HepG2 (cell line): ENCODE data around the gene SAMD10. TPM values are rescaled to one million over a fixed set of nuclear protein-coding genes. Genes with fewer than 3 reads are reported as not detected.
A peak's percentile ranks its signal among the peaks of the same experiment; 100 is the strongest.

Source experiments
- CENPX ChIP-seq: sonication (generic); formaldehyde crosslinking; IDR thresholded peaks from 2 replicates; pipeline ENCODE4 v1.9.0; 2021; ENCODE audit warnings: mild to moderate bottlenecking, missing genetic modification reagents, moderate library complexity
- ESRRA ChIP-seq: sonication (generic); formaldehyde crosslinking; IDR thresholded peaks from 2 replicates; pipeline ENCODE4 v1.5.1; 2020; ENCODE audit warnings: mild to moderate bottlenecking, low read depth, missing genetic modification reagents
- IKZF4 ChIP-seq: sonication (generic); formaldehyde crosslinking; IDR thresholded peaks from 2 replicates; pipeline ENCODE4 v1.5.1; 2020; ENCODE audit warnings: borderline replicate concordance, mild to moderate bottlenecking, low read depth, missing genetic modification reagents; ENCODE audit errors: not compliant biosample characterization
- ISX ChIP-seq: sonication (generic); formaldehyde crosslinking; conservative IDR thresholded peaks from 2 replicates; pipeline ENCODE4 v1.5.0; 2020; ENCODE audit warnings: missing genetic modification reagents
- MEIS1 ChIP-seq: sonication (generic); formaldehyde crosslinking; IDR thresholded peaks from 2 replicates; pipeline ENCODE4 v1.9.0; 2021; ENCODE audit warnings: mild to moderate bottlenecking, missing genetic modification reagents, moderate library complexity, borderline replicate concordance
- NONO ChIP-seq, 2 experiments: fragments of 450-650 bp in 1 of 2; sonication (generic) in 1 of 2; formaldehyde crosslinking in 1 of 2; IDR thresholded peaks in 1 of 2; conservative IDR thresholded peaks in 1 of 2; 2 replicates each; pipeline versions ENCODE4 v1.6.1 to v1.8.0; 2017 to 2022; ENCODE audit warnings: mild to moderate bottlenecking in 1 of 2, missing genetic modification reagents in 1 of 2, moderate library complexity in 1 of 2
- RARA ChIP-seq: IDR thresholded peaks from 2 replicates; pipeline ENCODE4 v1.6.1; 2016; ENCODE audit warnings: missing genetic modification reagents, missing compliant biosample characterization
- TAF15 ChIP-seq: fragments of 200-400 bp; formaldehyde crosslinking; IDR thresholded peaks from one replicate; pipeline ENCODE4 v1.6.1; 2018; ENCODE audit warnings: mild to moderate bottlenecking, low read depth, low read length; ENCODE audit not compliant: poor library complexity, severe bottlenecking
- ZNF251 ChIP-seq: sonication (generic); formaldehyde crosslinking; IDR thresholded peaks from 2 replicates; pipeline ENCODE4 v1.9.0; 2021; ENCODE audit warnings: mild to moderate bottlenecking, missing genetic modification reagents
- ZNF260 ChIP-seq: sonication (generic); formaldehyde crosslinking; IDR thresholded peaks from 2 replicates; pipeline ENCODE4 v1.4.0; 2020; ENCODE audit warnings: missing genetic modification reagents, low read depth, mild to moderate bottlenecking, borderline replicate concordance
- ZNF367 ChIP-seq: sonication (generic); formaldehyde crosslinking; IDR thresholded peaks from 2 replicates; pipeline ENCODE4 v1.4.0; 2020; ENCODE audit warnings: missing genetic modification reagents, borderline replicate concordance
- ZNF589 ChIP-seq: sonication (generic); formaldehyde crosslinking; conservative IDR thresholded peaks from 2 replicates; pipeline ENCODE4 v1.8.0; 2022; ENCODE audit warnings: mild to moderate bottlenecking, moderate library complexity, missing genetic modification reagents
- ZNF746 ChIP-seq: sonication (generic); formaldehyde crosslinking; IDR thresholded peaks from 2 replicates; pipeline ENCODE4 v1.8.0; 2022; ENCODE audit warnings: mild to moderate bottlenecking, missing genetic modification reagents
- polyA plus RNA-seq, 8 experiments: library from polyadenylated mRNA; depleted of rRNA in 3 of 8; stranded (reverse) in 7 of 8; unstranded in 1 of 8; fragments of >200 nt; fragmentation: Illumina TruSeq in 4 of 8; extraction: Trizol in 4 of 8; gene quantifications; 2 replicates each; pipeline versions ENCODE4 v1.2.1 to v1.2.3, GENCODE V29; 2011 to 2016; ENCODE audit warnings: low read depth in 4 of 8, missing spikeins in 1 of 8, mixed read lengths in 1 of 8; ENCODE audit not compliant: insufficient read depth in 1 of 8
- total RNA-seq, 5 experiments: library from RNA; depleted of rRNA; stranded (reverse); fragments of >200 nt; fragmentation: Illumina TruSeq; extraction: Trizol; gene quantifications; 2 replicates each; pipeline ENCODE4 v1.2.3, GENCODE V29; 2016; ENCODE audit warnings: low read depth in 1 of 5
- TF ChIP-seq, protein P1 (sequence below): sonication (generic); formaldehyde crosslinking; IDR thresholded peaks from 2 replicates; pipeline ENCODE4 v1.5.0; 2020; ENCODE audit warnings: missing genetic modification reagents
- TF ChIP-seq, protein P2 (sequence below): sonication (generic); formaldehyde crosslinking; IDR thresholded peaks from 2 replicates; pipeline ENCODE4 v1.5.0; 2020; ENCODE audit warnings: missing genetic modification reagents
- TF ChIP-seq, protein P3 (sequence below): sonication (generic); formaldehyde crosslinking; IDR thresholded peaks from 2 replicates; pipeline ENCODE4 v1.4.0; 2020; ENCODE audit warnings: missing genetic modification reagents; ENCODE audit errors: not compliant biosample characterization
- TF ChIP-seq, protein P4 (sequence below): sonication (generic); formaldehyde crosslinking; IDR thresholded peaks from 2 replicates; pipeline ENCODE4 v1.4.0; 2020; ENCODE audit warnings: missing genetic modification reagents, borderline replicate concordance
- TF ChIP-seq, protein P5 (sequence below): sonication (generic); formaldehyde crosslinking; IDR thresholded peaks from 2 replicates; pipeline ENCODE4 v1.9.0; 2021; ENCODE audit warnings: missing genetic modification reagents, borderline replicate concordance

The SAMD10 gene
- total and polyA plus RNA-seq, 2 of the 13 experiments (the other 11 are each of a cell fraction or from before 2014, with no cell fraction given): 6.1 to 11.0 TPM

DNA sequence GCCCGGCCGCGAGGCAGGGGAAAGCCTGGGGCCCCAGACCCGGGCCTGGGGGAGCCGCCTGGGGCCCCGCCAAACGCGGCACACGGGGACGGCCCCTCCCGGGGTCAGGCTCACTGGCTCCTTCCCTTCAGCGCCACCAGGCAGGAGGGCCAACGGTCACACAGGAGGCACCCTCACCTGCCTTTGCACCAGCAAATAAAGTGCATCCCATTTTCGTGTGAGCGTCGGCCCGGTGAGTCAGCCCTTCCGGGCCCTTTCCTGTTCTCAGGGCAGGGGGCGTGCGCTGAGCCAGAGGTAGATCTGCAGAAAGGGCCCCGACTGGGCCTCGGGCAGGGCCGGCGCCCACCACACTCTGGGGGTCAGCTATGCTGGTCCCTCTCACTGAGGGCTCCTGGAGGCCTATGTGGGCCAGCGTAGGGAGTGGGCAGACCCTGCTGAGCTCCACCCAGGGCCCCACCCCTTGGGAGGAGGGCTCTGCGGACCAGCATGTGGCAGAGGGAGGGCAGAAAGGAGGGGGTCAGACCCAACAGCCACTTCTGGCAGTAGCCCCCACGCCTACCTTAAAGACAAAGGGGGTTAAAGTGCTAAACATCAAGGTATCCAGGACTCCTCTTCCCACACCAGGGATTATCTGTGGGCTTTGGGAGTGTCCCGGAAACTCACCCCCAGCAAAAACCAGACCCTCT is 22.3 kb downstream of the SAMD10 start (continued):
- TF ChIP-seq, protein P1, sequence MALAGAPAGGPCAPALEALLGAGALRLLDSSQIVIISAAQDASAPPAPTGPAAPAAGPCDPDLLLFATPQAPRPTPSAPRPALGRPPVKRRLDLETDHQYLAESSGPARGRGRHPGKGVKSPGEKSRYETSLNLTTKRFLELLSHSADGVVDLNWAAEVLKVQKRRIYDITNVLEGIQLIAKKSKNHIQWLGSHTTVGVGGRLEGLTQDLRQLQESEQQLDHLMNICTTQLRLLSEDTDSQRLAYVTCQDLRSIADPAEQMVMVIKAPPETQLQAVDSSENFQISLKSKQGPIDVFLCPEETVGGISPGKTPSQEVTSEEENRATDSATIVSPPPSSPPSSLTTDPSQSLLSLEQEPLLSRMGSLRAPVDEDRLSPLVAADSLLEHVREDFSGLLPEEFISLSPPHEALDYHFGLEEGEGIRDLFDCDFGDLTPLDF (CRISPR knock-in tag): no peak; the same call in 1 of the 2 replicates
- no peak; the same call in 1 of the 2 replicates for TF ChIP-seq MEIS1 (CRISPR knock-in tag)
- TF ChIP-seq RARA (CRISPR knock-in tag): peak; percentile 32
- TF ChIP-seq ISX (CRISPR knock-in tag): no peak
- no peak for TF ChIP-seq NONO (IDR thresholded peaks at IDR 0.05)
- peak; percentile 86 for TF ChIP-seq NONO (CRISPR knock-in tag; conservative IDR thresholded peaks at IDR 0.05)
- TF ChIP-seq, protein P2, sequence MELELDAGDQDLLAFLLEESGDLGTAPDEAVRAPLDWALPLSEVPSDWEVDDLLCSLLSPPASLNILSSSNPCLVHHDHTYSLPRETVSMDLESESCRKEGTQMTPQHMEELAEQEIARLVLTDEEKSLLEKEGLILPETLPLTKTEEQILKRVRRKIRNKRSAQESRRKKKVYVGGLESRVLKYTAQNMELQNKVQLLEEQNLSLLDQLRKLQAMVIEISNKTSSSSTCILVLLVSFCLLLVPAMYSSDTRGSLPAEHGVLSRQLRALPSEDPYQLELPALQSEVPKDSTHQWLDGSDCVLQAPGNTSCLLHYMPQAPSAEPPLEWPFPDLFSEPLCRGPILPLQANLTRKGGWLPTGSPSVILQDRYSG: no peak
- no peak for TF ChIP-seq IKZF4 (CRISPR knock-in tag)
- 0 out of 2 replicates have a peak, but pooled peaks have one; percentile 39 for TF ChIP-seq ESRRA
- no peak for TF ChIP-seq CENPX
- TF ChIP-seq, protein P3, sequence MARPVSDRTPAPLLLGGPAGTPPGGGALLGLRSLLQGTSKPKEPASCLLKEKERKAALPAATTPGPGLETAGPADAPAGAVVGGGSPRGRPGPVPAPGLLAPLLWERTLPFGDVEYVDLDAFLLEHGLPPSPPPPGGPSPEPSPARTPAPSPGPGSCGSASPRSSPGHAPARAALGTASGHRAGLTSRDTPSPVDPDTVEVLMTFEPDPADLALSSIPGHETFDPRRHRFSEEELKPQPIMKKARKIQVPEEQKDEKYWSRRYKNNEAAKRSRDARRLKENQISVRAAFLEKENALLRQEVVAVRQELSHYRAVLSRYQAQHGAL: peak; percentile 78
- peak; percentile 93 for TF ChIP-seq TAF15
- TF ChIP-seq ZNF260: 0 out of 2 replicates have a peak, but pooled peaks have one; percentile 3
- TF ChIP-seq, protein P4, sequence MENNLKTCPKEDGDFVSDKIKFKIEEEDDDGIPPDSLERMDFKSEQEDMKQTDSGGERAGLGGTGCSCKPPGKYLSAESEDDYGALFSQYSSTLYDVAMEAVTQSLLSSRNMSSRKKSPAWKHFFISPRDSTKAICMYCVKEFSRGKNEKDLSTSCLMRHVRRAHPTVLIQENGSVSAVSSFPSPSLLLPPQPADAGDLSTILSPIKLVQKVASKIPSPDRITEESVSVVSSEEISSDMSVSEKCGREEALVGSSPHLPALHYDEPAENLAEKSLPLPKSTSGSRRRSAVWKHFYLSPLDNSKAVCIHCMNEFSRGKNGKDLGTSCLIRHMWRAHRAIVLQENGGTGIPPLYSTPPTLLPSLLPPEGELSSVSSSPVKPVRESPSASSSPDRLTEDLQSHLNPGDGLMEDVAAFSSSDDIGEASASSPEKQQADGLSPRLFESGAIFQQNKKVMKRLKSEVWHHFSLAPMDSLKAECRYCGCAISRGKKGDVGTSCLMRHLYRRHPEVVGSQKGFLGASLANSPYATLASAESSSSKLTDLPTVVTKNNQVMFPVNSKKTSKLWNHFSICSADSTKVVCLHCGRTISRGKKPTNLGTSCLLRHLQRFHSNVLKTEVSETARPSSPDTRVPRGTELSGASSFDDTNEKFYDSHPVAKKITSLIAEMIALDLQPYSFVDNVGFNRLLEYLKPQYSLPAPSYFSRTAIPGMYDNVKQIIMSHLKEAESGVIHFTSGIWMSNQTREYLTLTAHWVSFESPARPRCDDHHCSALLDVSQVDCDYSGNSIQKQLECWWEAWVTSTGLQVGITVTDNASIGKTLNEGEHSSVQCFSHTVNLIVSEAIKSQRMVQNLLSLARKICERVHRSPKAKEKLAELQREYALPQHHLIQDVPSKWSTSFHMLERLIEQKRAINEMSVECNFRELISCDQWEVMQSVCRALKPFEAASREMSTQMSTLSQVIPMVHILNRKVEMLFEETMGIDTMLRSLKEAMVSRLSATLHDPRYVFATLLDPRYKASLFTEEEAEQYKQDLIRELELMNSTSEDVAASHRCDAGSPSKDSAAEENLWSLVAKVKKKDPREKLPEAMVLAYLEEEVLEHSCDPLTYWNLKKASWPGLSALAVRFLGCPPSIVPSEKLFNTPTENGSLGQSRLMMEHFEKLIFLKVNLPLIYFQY (CRISPR knock-in tag): peak; percentile 87; the same call in 1 of the 2 replicates
- TF ChIP-seq ZNF367 (CRISPR knock-in tag): no peak
- TF ChIP-seq ZNF589 (CRISPR knock-in tag): 0 out of 2 replicates have a peak, but pooled peaks have one; percentile 16
- peak; percentile 98 for TF ChIP-seq ZNF746
- TF ChIP-seq, protein P5, sequence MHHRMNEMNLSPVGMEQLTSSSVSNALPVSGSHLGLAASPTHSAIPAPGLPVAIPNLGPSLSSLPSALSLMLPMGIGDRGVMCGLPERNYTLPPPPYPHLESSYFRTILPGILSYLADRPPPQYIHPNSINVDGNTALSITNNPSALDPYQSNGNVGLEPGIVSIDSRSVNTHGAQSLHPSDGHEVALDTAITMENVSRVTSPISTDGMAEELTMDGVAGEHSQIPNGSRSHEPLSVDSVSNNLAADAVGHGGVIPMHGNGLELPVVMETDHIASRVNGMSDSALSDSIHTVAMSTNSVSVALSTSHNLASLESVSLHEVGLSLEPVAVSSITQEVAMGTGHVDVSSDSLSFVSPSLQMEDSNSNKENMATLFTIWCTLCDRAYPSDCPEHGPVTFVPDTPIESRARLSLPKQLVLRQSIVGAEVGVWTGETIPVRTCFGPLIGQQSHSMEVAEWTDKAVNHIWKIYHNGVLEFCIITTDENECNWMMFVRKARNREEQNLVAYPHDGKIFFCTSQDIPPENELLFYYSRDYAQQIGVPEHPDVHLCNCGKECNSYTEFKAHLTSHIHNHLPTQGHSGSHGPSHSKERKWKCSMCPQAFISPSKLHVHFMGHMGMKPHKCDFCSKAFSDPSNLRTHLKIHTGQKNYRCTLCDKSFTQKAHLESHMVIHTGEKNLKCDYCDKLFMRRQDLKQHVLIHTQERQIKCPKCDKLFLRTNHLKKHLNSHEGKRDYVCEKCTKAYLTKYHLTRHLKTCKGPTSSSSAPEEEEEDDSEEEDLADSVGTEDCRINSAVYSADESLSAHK (CRISPR knock-in tag): peak; percentile 69; the same call in 1 of the 2 replicates
- TF ChIP-seq ZNF251: no peak
